Right renal pelvis (tissue), 4 donors: ENCODE measurements around the gene GJD3. TPM values are rescaled to one million over a fixed set of nuclear protein-coding genes. Genes with fewer than 3 reads are reported as not detected.
A peak's percentile ranks its signal among the peaks of the same experiment; 100 is the strongest.
"Not testable (repeated sequence)": the region's sequence is repeated elsewhere in the genome, so short reads cannot be mapped to it uniquely, and the experiment has no call there.

ENCODE experiments used
- DNase-seq, 4 donors: peaks; one replicate each; pipeline ENCODE4 v3.0.0-alpha.2; 2013; ENCODE audit warnings: low read depth in 4 of 4, low spot score in 3 of 4, missing footprints in 1 of 4
- polyA plus RNA-seq, 4 donors: library from polyadenylated mRNA; unstranded; fragments of 120-200 nt; gene quantifications; one replicate each; pipeline ENCODE4 v1.2.1, GENCODE V29; 2013; ENCODE audit not compliant: insufficient read length in 4 of 4

The GJD3 gene
- under 1 TPM in 2 of 4 donors, not detected in 2; 0.14 to 0.18 TPM for polyA plus RNA-seq

GRCh38 chr17:40364121-40364861 is at the start of gene GJD3:
TSS of gene GJD3 (minus strand) at chr17:40364737. CDS start at chr17:40363815, 922 bp downstream.
- no peak for DNase-seq

- not testable (repeated sequence) for DNase-seq
Measured at GRCh38 chr17:40414312-40414711, 49.8 kb upstream of the GJD3 start.

GRCh38 chr17:40412880-40413279 is 48.3 kb upstream of the GJD3 start:
- DNase-seq: no peak

GRCh38 chr17:40411821-40412220 is 47.3 kb upstream of the GJD3 start:
- DNase-seq: no peak

GRCh38 chr17:40410082-40410481 is 45.5 kb upstream of the GJD3 start:
- DNase-seq: no peak

- DNase-seq: not testable (repeated sequence)
Measured at GRCh38 chr17:40409540-40409939, 45.0 kb upstream of the GJD3 start.

- no peak for DNase-seq
Measured at GRCh38 chr17:40407460-40407859, 42.9 kb upstream of the GJD3 start.

- DNase-seq: no peak
Measured at GRCh38 chr17:40404003-40404402, 39.5 kb upstream of the GJD3 start.

- DNase-seq: no peak
Measured at GRCh38 chr17:40402668-40403067, 38.1 kb upstream of the GJD3 start.

GRCh38 chr17:40399185-40399584 is 34.6 kb upstream of the GJD3 start:
- peak in 3 of 4 donors; percentile 30 to 43 (median 34) for DNase-seq

GRCh38 chr17:40386555-40386954 is 22.0 kb upstream of the GJD3 start:
- DNase-seq: not testable (repeated sequence)

GRCh38 chr17:40382251-40382650 is 17.7 kb upstream of the GJD3 start:
- no peak for DNase-seq

- DNase-seq: no peak
Measured at GRCh38 chr17:40378966-40379365, 14.4 kb upstream of the GJD3 start.

GRCh38 chr17:40377832-40378231 is 13.3 kb upstream of the GJD3 start:
- DNase-seq: no peak

GRCh38 chr17:40376541-40376940 is 12.0 kb upstream of the GJD3 start:
- DNase-seq: not testable (repeated sequence)

GRCh38 chr17:40375786-40376185 is 11.2 kb upstream of the GJD3 start:
- not testable (repeated sequence) for DNase-seq

- DNase-seq: no peak
Measured at GRCh38 chr17:40374821-40375498, 10.4 kb upstream of the GJD3 start.

- DNase-seq: no peak
Measured at GRCh38 chr17:40373999-40374398, 9.5 kb upstream of the GJD3 start.

- no peak for DNase-seq
Measured at GRCh38 chr17:40373324-40373723, 8.8 kb upstream of the GJD3 start.

GRCh38 chr17:40372644-40373043 is 8.1 kb upstream of the GJD3 start:
- DNase-seq: not testable (repeated sequence)

- no peak for DNase-seq
Measured at GRCh38 chr17:40372031-40372430, 7.5 kb upstream of the GJD3 start.
